CD4-positive, alpha-beta memory T cell (primary cell): ENCODE measurements around the gene USP24. TPM values are rescaled to one million over a fixed set of nuclear protein-coding genes. Genes with fewer than 3 reads are reported as not detected.
"Not testable (repeated sequence)": the region's sequence is repeated elsewhere in the genome, so short reads cannot be mapped to it uniquely, and the experiment has no call there.

Experiments
- CTCF ChIA-PET: fragments of 350-600 bp; sonication (Branson Sonifier 250); formaldehyde crosslinking; loops from one replicate; lab custom pipeline; 2021; ENCODE audit warnings: inconsistent platforms; ENCODE audit not compliant: partially characterized antibody; lab: Charles Lee
- POLR2A ChIA-PET: fragments of 350-600 bp; sonication (Branson Sonifier 250); formaldehyde crosslinking; loops from one replicate; lab custom pipeline; 2021; ENCODE audit not compliant: partially characterized antibody; lab: Charles Lee
- DNase-seq, 5 donors: peaks; one replicate each; pipeline versions ENCODE4 v3.0.0 to v3.0.0-alpha.2; 2020 to 2022; ENCODE audit warnings: mixed read lengths in 1 of 5
- H3K27ac ChIP-seq: one replicate; pipeline ENCODE4 v1.7.0; 2013; ENCODE audit warnings: low read depth, low read length
- H3K27me3 ChIP-seq: 2 replicates; pipeline ENCODE4 v1.7.0; 2013; ENCODE audit warnings: mild to moderate bottlenecking, low read length, moderate library complexity; ENCODE audit not compliant: insufficient read depth
- H3K36me3 ChIP-seq: 2 replicates; pipeline ENCODE4 v1.7.0; 2013; ENCODE audit warnings: mild to moderate bottlenecking, low read length, moderate library complexity; ENCODE audit not compliant: insufficient read depth
- H3K4me1 ChIP-seq: 2 replicates; pipeline ENCODE4 v1.7.0; 2013; ENCODE audit warnings: mild to moderate bottlenecking, low read length, moderate library complexity; ENCODE audit not compliant: insufficient read depth
- H3K4me3 ChIP-seq, 2 donors: one replicate each; pipeline ENCODE4 v1.7.0; 2013; ENCODE audit warnings: low read length in 2 of 2, mild to moderate bottlenecking in 1 of 2
- H3K9me3 ChIP-seq, 2 donors: one replicate each; pipeline ENCODE4 v1.7.0; 2013; ENCODE audit warnings: low read length in 2 of 2, control low read depth in 1 of 2; ENCODE audit not compliant: control insufficient read depth in 1 of 2
- H3K27ac Mint-ChIP-seq, 7 donors: one replicate each; pipeline ENCODE4 v1.8.0; 2020 to 2021; ENCODE audit warnings: mixed read lengths in 7 of 7, mild to moderate bottlenecking in 6 of 7, inconsistent platforms in 3 of 7, moderate library complexity in 3 of 7
- H3K27me3 Mint-ChIP-seq, 2 donors: one replicate each; pipeline ENCODE4 v1.8.0; 2020 to 2021; ENCODE audit warnings: mixed read lengths in 2 of 2
- H3K36me3 Mint-ChIP-seq, 2 donors: one replicate each; pipeline ENCODE4 v1.8.0; 2020 to 2021; ENCODE audit warnings: mixed read lengths in 2 of 2, inconsistent platforms in 1 of 2, mild to moderate bottlenecking in 1 of 2
- H3K4me1 Mint-ChIP-seq, 4 donors: one replicate each; pipeline ENCODE4 v1.8.0; 2020 to 2021; ENCODE audit warnings: mixed read lengths in 4 of 4, mild to moderate bottlenecking in 1 of 4
- H3K4me3 Mint-ChIP-seq, 8 donors: one replicate each; pipeline ENCODE4 v1.8.0; 2020 to 2021; ENCODE audit warnings: mixed read lengths in 8 of 8, mild to moderate bottlenecking in 7 of 8, moderate library complexity in 6 of 8, inconsistent platforms in 3 of 8
- H3K9me3 Mint-ChIP-seq, 8 donors: one replicate each; pipeline ENCODE4 v1.8.0; 2020 to 2021; ENCODE audit warnings: mixed read lengths in 8 of 8, mild to moderate bottlenecking in 5 of 8, inconsistent platforms in 3 of 8, moderate library complexity in 1 of 8
- intact Hi-C: fragments of 100-400 bp; cut with micrococcal nuclease; formaldehyde crosslinking; loops from one replicate; pipeline ENCODE4 v1.15.1; 2023
- polyA plus RNA-seq, 2 donors: library from polyadenylated mRNA; unstranded; fragments of 300-500 nt; fragmentation: Illumina TruSeq; gene quantifications; one replicate each; pipeline ENCODE4 v1.2.3, GENCODE V29; 2021
- total RNA-seq, 2 experiments: library from RNA; stranded (reverse); gene quantifications; one replicate each; pipeline ENCODE4 v1.2.3, GENCODE V29; 2021

The USP24 gene
- total and polyA plus RNA-seq, 4 experiments from 2014 or later, result 1.6 to 74.2 (median 42.1) TPM

GRCh38 chr1:55231745-55232144 is 16.6 kb upstream of the USP24 start:
- H3K4me1 ChIP-seq, result no peaks in the 10 kb centered on the region
- H3K27ac ChIP-seq, result no peak overlapping the region
- Mint-ChIP-seq H3K36me3 (no peaks in the 10 kb centered on the region), H3K4me1 (peaks cover 0 to 8% (median 5%) of the 10 kb centered on the region in 4 donors), H3K9me3 (peaks cover 2 to 13% (median 7%) of the 10 kb centered on the region in 8 donors), H3K27me3 (peaks cover 13 to 20% of the 10 kb centered on the region in 2 donors), H3K4me3 (no peak overlapping the region), H3K27ac (no peak overlapping the region)
- CTCF ChIA-PET, result interaction anchor here (1.2 kb wide), 1 partner anchor 19 kb away, joined by 3 read pairs; no protein-coding TSS in a partner anchor
- H3K4me3 ChIP-seq, result no peak overlapping the region
- no peak for DNase-seq
- intact Hi-C loops, result no loop called here
- no peaks in the 10 kb centered on the region for H3K36me3 ChIP-seq
- POLR2A ChIA-PET, result no interaction called here
- H3K27me3 ChIP-seq, result no peaks in the 10 kb centered on the region
- H3K9me3 ChIP-seq, result no peaks in the 10 kb centered on the region

- H3K27me3 ChIP-seq, result no peaks in the 10 kb centered on the region
- H3K4me3 ChIP-seq, result no peak overlapping the region
- no peaks in the 10 kb centered on the region for H3K4me1 ChIP-seq
- Mint-ChIP-seq H3K9me3 (peaks cover 2 to 13% (median 7%) of the 10 kb centered on the region in 8 donors), H3K36me3 (no peaks in the 10 kb centered on the region), H3K27ac (no peak overlapping the region), H3K4me1 (peaks cover 0 to 6% (median 3%) of the 10 kb centered on the region in 4 donors), H3K4me3 (no peak overlapping the region), H3K27me3 (peaks cover 12 to 19% of the 10 kb centered on the region in 2 donors)
- CTCF ChIA-PET, result no interaction called here
- DNase-seq, result no peak
- no peaks in the 10 kb centered on the region for H3K9me3 ChIP-seq
- intact Hi-C loops, result no loop called here
- POLR2A ChIA-PET, result interaction anchor here (1.0 kb wide), 1 partner anchor 18 kb away, joined by 3 read pairs; no protein-coding TSS in a partner anchor
- no peaks in the 10 kb centered on the region for H3K36me3 ChIP-seq
- H3K27ac ChIP-seq, result no peak overlapping the region
These were observed 15.5 kb upstream of the USP24 start for GRCh38 chr1:55230659-55231058.

DNA sequence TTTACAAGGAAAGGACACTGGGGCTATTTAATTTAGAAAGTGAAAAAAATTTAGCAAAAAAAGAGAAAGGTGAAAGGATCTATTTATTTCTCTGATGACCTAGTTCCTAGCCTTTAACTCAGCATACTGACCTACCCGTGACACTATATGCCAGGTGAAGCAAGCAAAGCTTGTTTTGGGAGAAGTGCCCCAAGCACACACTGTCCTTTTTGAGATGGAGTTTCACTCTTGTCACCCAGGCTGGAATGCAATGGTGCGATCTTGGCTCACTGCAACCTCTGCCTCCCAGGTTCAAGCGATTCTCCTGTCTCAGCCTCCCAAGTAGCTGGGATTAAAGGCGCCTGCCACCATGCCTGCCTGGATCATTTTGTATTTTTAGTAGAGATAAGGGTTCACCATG is 14.6 kb upstream of the USP24 start:
- DNase-seq, H3K9me3 ChIP-seq, H3K27ac ChIP-seq, H3K27me3 ChIP-seq, H3K36me3 Mint-ChIP-seq, H3K36me3 ChIP-seq, H3K4me1 Mint-ChIP-seq, POLR2A ChIA-PET, intact Hi-C loops, H3K4me3 Mint-ChIP-seq, H3K4me1 ChIP-seq, H3K4me3 ChIP-seq, H3K27ac Mint-ChIP-seq: not testable (repeated sequence)
- peaks cover 2 to 13% (median 7%) of the 10 kb centered on the region in 8 donors for H3K9me3 Mint-ChIP-seq
- peaks cover 7 to 14% of the 10 kb centered on the region in 2 donors for H3K27me3 Mint-ChIP-seq
- CTCF ChIA-PET, result interaction anchor here (1.0 kb wide), 1 partner anchor 90 kb away, joined by 3 read pairs; no protein-coding TSS in a partner anchor

- Mint-ChIP-seq H3K4me3 (no peak overlapping the region), H3K4me1 (no peaks in the 10 kb centered on the region), H3K9me3 (peaks cover 2 to 13% (median 7%) of the 10 kb centered on the region in 8 donors), H3K36me3 (no peaks in the 10 kb centered on the region), H3K27ac (no peak overlapping the region), H3K27me3 (peaks cover 0 to 3% of the 10 kb centered on the region in 2 donors)
- ChIA-PET CTCF (interaction anchor here (0.7 kb wide), 1 partner anchor 16 kb away, joined by 3 read pairs; no protein-coding TSS in a partner anchor), POLR2A (no interaction called here)
- H3K4me3 ChIP-seq, result no peak overlapping the region
- H3K4me1 ChIP-seq, result no peaks in the 10 kb centered on the region
- no peaks in the 10 kb centered on the region for H3K36me3 ChIP-seq
- H3K27ac ChIP-seq, result no peak overlapping the region
- no peaks in the 10 kb centered on the region for H3K9me3 ChIP-seq
- H3K27me3 ChIP-seq, result no peaks in the 10 kb centered on the region
- intact Hi-C loops, result no loop called here
- no peak for DNase-seq
These were observed 10.1 kb upstream of the USP24 start for GRCh38 chr1:55225228-55225627.

GRCh38 chr1:55224729-55225128 is 9.6 kb upstream of the USP24 start:
- Mint-ChIP-seq H3K27me3 (no peaks in the 10 kb centered on the region), H3K4me1 (no peaks in the 10 kb centered on the region), H3K27ac (no peak overlapping the region), H3K4me3 (no peak overlapping the region), H3K9me3 (peaks cover 2 to 13% (median 7%) of the 10 kb centered on the region in 8 donors), H3K36me3 (no peaks in the 10 kb centered on the region)
- intact Hi-C loops, result no loop called here
- DNase-seq, result no peak
- Histone ChIP-seq H3K4me3 (no peak overlapping the region), H3K4me1 (no peaks in the 10 kb centered on the region), H3K27ac (no peak overlapping the region), H3K36me3 (no peaks in the 10 kb centered on the region), H3K9me3 (no peaks in the 10 kb centered on the region), H3K27me3 (no peaks in the 10 kb centered on the region)
- CTCF ChIA-PET, result interaction anchor here (0.7 kb wide), 1 partner anchor 16 kb away, joined by 3 read pairs; no protein-coding TSS in a partner anchor
- POLR2A ChIA-PET, result no interaction called here

DNA sequence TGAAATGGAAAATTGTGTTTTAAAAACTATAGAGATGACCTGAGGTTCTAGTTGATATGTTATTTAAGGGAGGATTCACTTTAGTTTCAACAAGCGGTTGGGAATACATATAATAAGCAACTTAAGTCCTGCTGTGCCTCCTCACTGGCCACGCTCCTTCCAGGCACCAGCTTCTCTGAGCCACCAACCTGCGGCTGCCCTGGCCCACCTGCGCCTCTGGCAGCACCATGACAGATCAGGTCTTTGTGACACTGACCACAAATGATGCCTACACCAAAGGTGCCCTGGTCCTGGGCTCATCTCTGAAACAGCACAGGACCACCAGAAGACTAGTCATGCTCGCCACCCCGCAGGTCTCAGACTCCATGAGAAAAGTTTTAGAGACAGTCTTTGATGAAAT is 7.0 kb upstream of the USP24 start:
- Mint-ChIP-seq H3K4me1 (peaks cover 9 to 18% (median 10%) of the 10 kb centered on the region in 4 donors), H3K27me3 (no peaks in the 10 kb centered on the region), H3K4me3 (no peak overlapping the region), H3K27ac (no peak overlapping the region), H3K36me3 (no peaks in the 10 kb centered on the region), H3K9me3 (peaks cover 0 to 2% (median 0%) of the 10 kb centered on the region in 8 donors)
- ChIA-PET CTCF (no interaction called here), POLR2A (interaction anchor here (1.2 kb wide), 1 partner anchor 13 kb away, joined by 3 read pairs; no protein-coding TSS in a partner anchor)
- no peaks in the 10 kb centered on the region for H3K27me3 ChIP-seq
- no peaks in the 10 kb centered on the region for H3K36me3 ChIP-seq
- H3K4me1 ChIP-seq, result peaks cover 14% of the 10 kb centered on the region
- no peak overlapping the region for H3K4me3 ChIP-seq
- intact Hi-C loops, result no loop called here
- no peak for DNase-seq
- H3K9me3 ChIP-seq, result no peaks in the 10 kb centered on the region
- no peak overlapping the region for H3K27ac ChIP-seq

GRCh38 chr1:55217226-55217986 is 2.2 kb upstream of the USP24 start:
- no peaks in the 10 kb centered on the region for H3K27me3 Mint-ChIP-seq
- Histone ChIP-seq H3K4me1 (peaks cover 46% of the 10 kb centered on the region), H3K27me3 (no peaks in the 10 kb centered on the region), H3K4me3 (no peak overlapping the region), H3K36me3 (no peaks in the 10 kb centered on the region), H3K9me3 (no peaks in the 10 kb centered on the region), H3K27ac (peak overlapping the region; percentile 35)
- peak overlapping the region; percentile 72 to 98 (median 91) for H3K27ac Mint-ChIP-seq
- peaks cover 0 to 2% (median 0%) of the 10 kb centered on the region in 8 donors for H3K9me3 Mint-ChIP-seq
- H3K4me3 Mint-ChIP-seq, result peak overlapping the region; percentile 11 to 92 (median 66)
- H3K36me3 Mint-ChIP-seq, result peaks cover 0 to 14% of the 10 kb centered on the region in 2 donors
- peak; percentile 43 to 65 (median 60) for DNase-seq
- intact Hi-C loops, result no loop called here
- ChIA-PET POLR2A (interaction anchor here (1.1 to 3.1 kb wide), 3 partner anchors 8 to 66 kb away, joined by 3 to 13 read pairs (median 4); no protein-coding TSS in a partner anchor), CTCF (no interaction called here)
- peaks cover 32 to 52% (median 43%) of the 10 kb centered on the region in 4 donors for H3K4me1 Mint-ChIP-seq
